HEK293 (cell line): ENCODE measurements around the gene LIME1.

Experiments
- GLI2 ChIP-seq: fragments of 450-650 bp; formaldehyde crosslinking; IDR thresholded peaks from 2 replicates; pipeline ENCODE4; 2017; ENCODE audit warnings: missing biosample characterization, missing genetic modification characterization, low read depth, borderline replicate concordance
- KLF16 ChIP-seq: fragments of 450-650 bp; formaldehyde crosslinking; IDR thresholded peaks from 2 replicates; pipeline ENCODE4 v1.5.1; 2017; ENCODE audit warnings: missing biosample characterization, missing genetic modification characterization
- KLF7 ChIP-seq: fragments of 450-650 bp; formaldehyde crosslinking; IDR thresholded peaks from 2 replicates; pipeline ENCODE4 v1.5.1; 2016; ENCODE audit warnings: missing biosample characterization, missing genetic modification characterization, borderline replicate concordance
- MEIS1 ChIP-seq: sonication (generic); formaldehyde crosslinking; IDR thresholded peaks from 2 replicates; pipeline ENCODE4 v1.8.1; 2022; ENCODE audit warnings: missing genetic modification reagents, mild to moderate bottlenecking, borderline replicate concordance
- MZF1 ChIP-seq: fragments of 450-650 bp; formaldehyde crosslinking; IDR thresholded peaks from 2 replicates; pipeline ENCODE4 v1.5.1; 2017; ENCODE audit warnings: missing biosample characterization, missing genetic modification characterization, borderline replicate concordance
- PRDM1 ChIP-seq: fragments of 450-650 bp; formaldehyde crosslinking; IDR thresholded peaks from 2 replicates; pipeline ENCODE4; 2016; ENCODE audit warnings: missing biosample characterization, missing genetic modification characterization
- TRIM28 ChIP-seq: IDR thresholded peaks from 2 replicates; pipeline ENCODE4 v1.6.1; 2011; ENCODE audit warnings: low read length, control low read depth, borderline replicate concordance
- ZBTB21 ChIP-seq: fragments of 450-650 bp; formaldehyde crosslinking; IDR thresholded peaks from 2 replicates; pipeline ENCODE4 v1.5.1; 2017; ENCODE audit warnings: missing biosample characterization, missing genetic modification characterization
- ZNF121 ChIP-seq: fragments of 450-650 bp; formaldehyde crosslinking; IDR thresholded peaks from 2 replicates; pipeline ENCODE4 v1.5.1; 2016; ENCODE audit warnings: missing biosample characterization, missing genetic modification characterization
- ZNF140 ChIP-seq: fragments of 450-650 bp; formaldehyde crosslinking; IDR thresholded peaks from 2 replicates; pipeline ENCODE4 v1.5.1; 2016; ENCODE audit warnings: missing biosample characterization, missing genetic modification characterization
- ZNF157 ChIP-seq: fragments of 450-650 bp; formaldehyde crosslinking; IDR thresholded peaks from 2 replicates; pipeline ENCODE4 v1.5.1; 2016; ENCODE audit warnings: missing biosample characterization, missing genetic modification characterization
- ZNF169 ChIP-seq: fragments of 450-650 bp; formaldehyde crosslinking; IDR thresholded peaks from 2 replicates; pipeline ENCODE4 v1.5.1; 2016; ENCODE audit warnings: missing biosample characterization, missing genetic modification characterization
- ZNF184 ChIP-seq: fragments of 450-650 bp; IDR thresholded peaks from 2 replicates; pipeline ENCODE4 v1.5.1; 2018; ENCODE audit warnings: missing biosample characterization, mild to moderate bottlenecking, missing genetic modification characterization
- ZNF292 ChIP-seq: fragments of 450-650 bp; formaldehyde crosslinking; IDR thresholded peaks from 2 replicates; pipeline ENCODE4 v1.5.1; 2016; ENCODE audit warnings: low read depth, missing biosample characterization, missing genetic modification characterization, borderline replicate concordance
- ZNF350 ChIP-seq: fragments of 450-650 bp; formaldehyde crosslinking; IDR thresholded peaks from 2 replicates; pipeline ENCODE4 v1.5.0; 2017; ENCODE audit warnings: missing biosample characterization, mild to moderate bottlenecking, missing genetic modification characterization
- ZNF391 ChIP-seq: fragments of 450-650 bp; formaldehyde crosslinking; IDR thresholded peaks from 2 replicates; pipeline ENCODE4 v1.5.1; 2016; ENCODE audit warnings: low read depth, missing biosample characterization, missing genetic modification characterization, borderline replicate concordance
- ZNF394 ChIP-seq: fragments of 450-650 bp; formaldehyde crosslinking; IDR thresholded peaks from 2 replicates; pipeline ENCODE4 v1.5.1; 2016; ENCODE audit warnings: missing biosample characterization, missing genetic modification characterization, mild to moderate bottlenecking, moderate library complexity, borderline replicate concordance
- ZNF404 ChIP-seq: fragments of 450-650 bp; formaldehyde crosslinking; IDR thresholded peaks from 2 replicates; pipeline ENCODE4 v1.5.1; 2017; ENCODE audit warnings: missing biosample characterization, missing genetic modification characterization
- ZNF514 ChIP-seq: fragments of 450-650 bp; formaldehyde crosslinking; IDR thresholded peaks from 2 replicates; pipeline ENCODE4 v1.5.1; 2016; ENCODE audit warnings: missing biosample characterization, missing genetic modification characterization
- ZNF558 ChIP-seq: fragments of 450-650 bp; formaldehyde crosslinking; IDR thresholded peaks from 2 replicates; pipeline ENCODE4 v1.5.1; 2016; ENCODE audit warnings: missing biosample characterization, missing genetic modification characterization
- ZNF561 ChIP-seq: fragments of 450-650 bp; IDR thresholded peaks from 2 replicates; pipeline ENCODE4 v1.5.1; 2018; ENCODE audit warnings: missing biosample characterization, missing genetic modification characterization, borderline replicate concordance
- ZNF621 ChIP-seq: fragments of 450-650 bp; formaldehyde crosslinking; IDR thresholded peaks from 2 replicates; pipeline ENCODE4 v1.5.1; 2017; ENCODE audit warnings: missing biosample characterization, missing genetic modification characterization
- ZNF660 ChIP-seq: fragments of 450-650 bp; IDR thresholded peaks from 2 replicates; pipeline ENCODE4 v1.5.1; 2018; ENCODE audit warnings: missing biosample characterization, mild to moderate bottlenecking, missing genetic modification characterization
- ZNF777 ChIP-seq: fragments of 450-650 bp; formaldehyde crosslinking; IDR thresholded peaks from 2 replicates; pipeline ENCODE4 v1.5.1; 2017; ENCODE audit warnings: missing biosample characterization, missing genetic modification characterization, borderline replicate concordance
- ZNF792 ChIP-seq: fragments of 450-650 bp; formaldehyde crosslinking; IDR thresholded peaks from 2 replicates; pipeline ENCODE4 v1.5.1; 2016; ENCODE audit warnings: missing biosample characterization, missing genetic modification characterization
- ZNF830 ChIP-seq: fragments of 450-650 bp; IDR thresholded peaks from 2 replicates; pipeline ENCODE4 v1.5.0; 2018; ENCODE audit warnings: missing biosample characterization, missing genetic modification characterization, low read depth, mild to moderate bottlenecking, moderate library complexity
- TF ChIP-seq, protein P1 (sequence below): fragments of 450-650 bp; formaldehyde crosslinking; IDR thresholded peaks from 2 replicates; pipeline ENCODE4 v1.5.1; 2017; ENCODE audit warnings: missing biosample characterization, missing genetic modification characterization
- TF ChIP-seq, protein P2 (sequence below): fragments of 450-650 bp; formaldehyde crosslinking; IDR thresholded peaks from 2 replicates; pipeline ENCODE4 v1.5.1; 2016; ENCODE audit warnings: missing biosample characterization, missing genetic modification characterization
- TF ChIP-seq, protein P3 (sequence below): fragments of 450-650 bp; formaldehyde crosslinking; IDR thresholded peaks from 2 replicates; pipeline ENCODE4 v1.5.1; 2016; ENCODE audit warnings: missing biosample characterization, missing genetic modification characterization
- TF ChIP-seq, protein P4 (sequence below): fragments of 450-650 bp; formaldehyde crosslinking; IDR thresholded peaks from 2 replicates; pipeline ENCODE4 v1.5.1; 2016; ENCODE audit warnings: missing biosample characterization, missing genetic modification characterization
- TF ChIP-seq, protein P5 (sequence below): fragments of 450-650 bp; formaldehyde crosslinking; IDR thresholded peaks from 2 replicates; pipeline ENCODE4 v1.5.1; 2017; ENCODE audit warnings: missing biosample characterization, missing genetic modification characterization
- TF ChIP-seq, protein P6 (sequence below): fragments of 450-650 bp; formaldehyde crosslinking; IDR thresholded peaks from 2 replicates; pipeline ENCODE4; 2016; ENCODE audit warnings: missing biosample characterization, missing genetic modification characterization

LIME1 gene

DNA sequence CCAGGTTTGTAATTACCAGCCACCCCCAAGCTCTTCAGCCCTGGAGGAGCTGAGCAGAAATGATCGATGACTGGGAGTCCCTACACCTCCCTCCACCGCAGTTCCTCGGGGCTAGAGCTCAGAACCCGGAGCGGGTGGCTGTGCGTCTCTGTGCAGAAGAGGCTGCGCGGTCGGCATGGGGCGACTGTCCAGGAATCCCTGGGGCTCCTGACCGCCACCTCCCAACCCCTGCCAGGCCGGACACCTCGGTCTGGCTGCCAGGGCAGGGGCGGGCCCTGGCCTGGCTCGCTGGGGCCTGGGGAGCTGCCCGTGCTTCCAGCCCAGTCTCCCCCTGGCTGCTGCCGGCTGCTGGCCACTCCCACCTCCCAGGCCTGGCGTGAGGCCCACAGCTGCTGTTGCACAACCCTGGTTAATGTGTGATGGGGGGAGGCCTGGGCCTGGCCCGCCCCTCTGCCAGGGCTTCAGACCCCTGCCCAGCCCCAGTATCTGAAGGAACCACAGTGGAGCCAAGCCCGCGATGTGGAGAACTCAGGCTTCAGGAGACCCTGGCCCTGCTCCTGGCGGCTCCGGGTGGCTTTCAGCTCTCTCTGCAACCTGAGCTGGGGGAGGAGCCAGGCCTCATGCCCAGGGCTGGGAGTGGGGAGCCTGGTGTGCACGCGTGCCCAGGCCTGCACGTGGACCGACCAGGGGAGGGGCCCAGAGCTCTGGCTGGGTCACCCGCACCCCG, 4.3 kb downstream of the LIME1 start (continued):
- TF ChIP-seq, protein P1, sequence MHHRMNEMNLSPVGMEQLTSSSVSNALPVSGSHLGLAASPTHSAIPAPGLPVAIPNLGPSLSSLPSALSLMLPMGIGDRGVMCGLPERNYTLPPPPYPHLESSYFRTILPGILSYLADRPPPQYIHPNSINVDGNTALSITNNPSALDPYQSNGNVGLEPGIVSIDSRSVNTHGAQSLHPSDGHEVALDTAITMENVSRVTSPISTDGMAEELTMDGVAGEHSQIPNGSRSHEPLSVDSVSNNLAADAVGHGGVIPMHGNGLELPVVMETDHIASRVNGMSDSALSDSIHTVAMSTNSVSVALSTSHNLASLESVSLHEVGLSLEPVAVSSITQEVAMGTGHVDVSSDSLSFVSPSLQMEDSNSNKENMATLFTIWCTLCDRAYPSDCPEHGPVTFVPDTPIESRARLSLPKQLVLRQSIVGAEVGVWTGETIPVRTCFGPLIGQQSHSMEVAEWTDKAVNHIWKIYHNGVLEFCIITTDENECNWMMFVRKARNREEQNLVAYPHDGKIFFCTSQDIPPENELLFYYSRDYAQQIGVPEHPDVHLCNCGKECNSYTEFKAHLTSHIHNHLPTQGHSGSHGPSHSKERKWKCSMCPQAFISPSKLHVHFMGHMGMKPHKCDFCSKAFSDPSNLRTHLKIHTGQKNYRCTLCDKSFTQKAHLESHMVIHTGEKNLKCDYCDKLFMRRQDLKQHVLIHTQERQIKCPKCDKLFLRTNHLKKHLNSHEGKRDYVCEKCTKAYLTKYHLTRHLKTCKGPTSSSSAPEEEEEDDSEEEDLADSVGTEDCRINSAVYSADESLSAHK (tag by site-specific recombination) = 0 out of 2 replicates have a peak, but pooled peaks have one; percentile 5
- TF ChIP-seq, protein P2, sequence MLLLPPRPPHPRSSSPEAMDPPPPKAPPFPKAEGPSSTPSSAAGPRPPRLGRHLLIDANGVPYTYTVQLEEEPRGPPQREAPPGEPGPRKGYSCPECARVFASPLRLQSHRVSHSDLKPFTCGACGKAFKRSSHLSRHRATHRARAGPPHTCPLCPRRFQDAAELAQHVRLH = no peak
- no peak for TF ChIP-seq ZNF792 (tag by site-specific recombination)
- no peak for TF ChIP-seq ZNF621 (tag by site-specific recombination)
- peak; percentile 90 for TF ChIP-seq KLF16
- no peak for TF ChIP-seq ZNF830 (tag by site-specific recombination)
- TF ChIP-seq, protein P3, sequence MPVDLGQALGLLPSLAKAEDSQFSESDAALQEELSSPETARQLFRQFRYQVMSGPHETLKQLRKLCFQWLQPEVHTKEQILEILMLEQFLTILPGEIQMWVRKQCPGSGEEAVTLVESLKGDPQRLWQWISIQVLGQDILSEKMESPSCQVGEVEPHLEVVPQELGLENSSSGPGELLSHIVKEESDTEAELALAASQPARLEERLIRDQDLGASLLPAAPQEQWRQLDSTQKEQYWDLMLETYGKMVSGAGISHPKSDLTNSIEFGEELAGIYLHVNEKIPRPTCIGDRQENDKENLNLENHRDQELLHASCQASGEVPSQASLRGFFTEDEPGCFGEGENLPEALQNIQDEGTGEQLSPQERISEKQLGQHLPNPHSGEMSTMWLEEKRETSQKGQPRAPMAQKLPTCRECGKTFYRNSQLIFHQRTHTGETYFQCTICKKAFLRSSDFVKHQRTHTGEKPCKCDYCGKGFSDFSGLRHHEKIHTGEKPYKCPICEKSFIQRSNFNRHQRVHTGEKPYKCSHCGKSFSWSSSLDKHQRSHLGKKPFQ (tag by site-specific recombination) = peak; percentile 10; the same call in 1 of the 2 replicates
- TF ChIP-seq ZNF391 (tag by site-specific recombination) = no peak
- TF ChIP-seq ZNF404 (tag by site-specific recombination) = no peak
- no peak for TF ChIP-seq ZBTB21
- TF ChIP-seq TRIM28 = no peak
- TF ChIP-seq ZNF292 (tag by site-specific recombination) = no peak
- TF ChIP-seq PRDM1 (tag by site-specific recombination) = no peak
- TF ChIP-seq, protein P4, sequence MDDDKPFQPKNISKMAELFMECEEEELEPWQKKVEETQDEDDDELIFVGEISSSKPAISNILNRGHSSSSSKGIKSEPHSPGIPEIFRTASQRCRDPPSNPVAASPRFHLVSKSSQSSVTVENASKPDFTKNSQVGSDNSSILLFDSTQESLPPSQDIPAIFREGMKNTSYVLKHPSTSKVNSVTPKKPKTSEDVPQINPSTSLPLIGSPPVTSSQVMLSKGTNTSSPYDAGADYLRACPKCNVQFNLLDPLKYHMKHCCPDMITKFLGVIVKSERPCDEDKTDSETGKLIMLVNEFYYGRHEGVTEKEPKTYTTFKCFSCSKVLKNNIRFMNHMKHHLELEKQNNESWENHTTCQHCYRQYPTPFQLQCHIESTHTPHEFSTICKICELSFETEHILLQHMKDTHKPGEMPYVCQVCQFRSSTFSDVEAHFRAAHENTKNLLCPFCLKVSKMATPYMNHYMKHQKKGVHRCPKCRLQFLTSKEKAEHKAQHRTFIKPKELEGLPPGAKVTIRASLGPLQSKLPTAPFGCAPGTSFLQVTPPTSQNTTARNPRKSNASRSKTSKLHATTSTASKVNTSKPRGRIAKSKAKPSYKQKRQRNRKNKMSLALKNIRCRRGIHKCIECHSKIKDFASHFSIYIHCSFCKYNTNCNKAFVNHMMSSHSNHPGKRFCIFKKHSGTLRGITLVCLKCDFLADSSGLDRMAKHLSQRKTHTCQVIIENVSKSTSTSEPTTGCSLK (tag by site-specific recombination) = no peak
- no peak; the same call in 1 of the 2 replicates for TF ChIP-seq ZNF394
- TF ChIP-seq, protein P5, sequence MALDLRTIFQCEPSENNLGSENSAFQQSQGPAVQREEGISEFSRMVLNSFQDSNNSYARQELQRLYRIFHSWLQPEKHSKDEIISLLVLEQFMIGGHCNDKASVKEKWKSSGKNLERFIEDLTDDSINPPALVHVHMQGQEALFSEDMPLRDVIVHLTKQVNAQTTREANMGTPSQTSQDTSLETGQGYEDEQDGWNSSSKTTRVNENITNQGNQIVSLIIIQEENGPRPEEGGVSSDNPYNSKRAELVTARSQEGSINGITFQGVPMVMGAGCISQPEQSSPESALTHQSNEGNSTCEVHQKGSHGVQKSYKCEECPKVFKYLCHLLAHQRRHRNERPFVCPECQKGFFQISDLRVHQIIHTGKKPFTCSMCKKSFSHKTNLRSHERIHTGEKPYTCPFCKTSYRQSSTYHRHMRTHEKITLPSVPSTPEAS (tag by site-specific recombination) = no peak
- TF ChIP-seq ZNF140 (tag by site-specific recombination) = no peak
- no peak for TF ChIP-seq ZNF350 (tag by site-specific recombination)
- TF ChIP-seq ZNF660 (tag by site-specific recombination) = no peak
- peak; percentile 72; the same call in 1 of the 2 replicates for TF ChIP-seq ZNF561
- TF ChIP-seq ZNF184 (tag by site-specific recombination) = no peak
- no peak for TF ChIP-seq ZNF157
- TF ChIP-seq ZNF777 (tag by site-specific recombination) = 0 out of 2 replicates have a peak, but pooled peaks have one; percentile 34
- no peak for TF ChIP-seq MZF1 (tag by site-specific recombination)
- no peak for TF ChIP-seq ZNF558 (tag by site-specific recombination)
- TF ChIP-seq GLI2 (tag by site-specific recombination) = no peak
- no peak for TF ChIP-seq ZNF514
- no peak for TF ChIP-seq KLF7 (tag by site-specific recombination)
- no peak for TF ChIP-seq ZNF169 (tag by site-specific recombination)
- no peak for TF ChIP-seq MEIS1
- TF ChIP-seq, protein P6, sequence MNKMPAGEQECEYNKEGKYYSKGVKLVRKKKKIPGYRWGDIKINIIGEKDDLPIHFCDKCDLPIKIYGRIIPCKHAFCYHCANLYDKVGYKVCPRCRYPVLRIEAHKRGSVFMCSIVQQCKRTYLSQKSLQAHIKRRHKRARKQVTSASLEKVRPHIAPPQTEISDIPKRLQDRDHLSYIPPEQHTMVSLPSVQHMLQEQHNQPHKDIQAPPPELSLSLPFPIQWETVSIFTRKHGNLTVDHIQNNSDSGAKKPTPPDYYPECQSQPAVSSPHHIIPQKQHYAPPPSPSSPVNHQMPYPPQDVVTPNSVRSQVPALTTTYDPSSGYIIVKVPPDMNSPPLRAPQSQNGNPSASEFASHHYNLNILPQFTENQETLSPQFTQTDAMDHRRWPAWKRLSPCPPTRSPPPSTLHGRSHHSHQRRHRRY (tag by site-specific recombination) = no peak
- TF ChIP-seq ZNF121 (tag by site-specific recombination) = no peak
